Fibroblast of lung (primary cell): ENCODE data around the gene INPPL1. TPM values are rescaled to one million over a fixed set of nuclear protein-coding genes. Genes with fewer than 3 reads are reported as not detected.

Source experiments
- DNase-seq, 2 donors: peaks; one replicate each; pipeline versions ENCODE4 v3.0.0 to v3.0.0-alpha.2; 2010; ENCODE audit warnings: low read depth in 2 of 2
- H2AFZ ChIP-seq: 2 replicates; pipeline ENCODE4 v1.5.1; 2012; ENCODE audit warnings: low read length, control low read depth, inconsistent platforms
- H3K27ac ChIP-seq: 2 replicates; pipeline ENCODE4 v1.5.1; 2011; ENCODE audit warnings: low read length, control low read depth; ENCODE audit not compliant: insufficient read depth
- H3K27me3 ChIP-seq: 2 replicates; pipeline ENCODE4 v1.5.1; 2011; ENCODE audit warnings: mild to moderate bottlenecking, low read length; ENCODE audit not compliant: control insufficient read depth, insufficient read depth
- H3K36me3 ChIP-seq: 2 replicates; pipeline ENCODE4 v1.5.1; 2011; ENCODE audit warnings: low read length; ENCODE audit not compliant: control insufficient read depth, insufficient read depth
- H3K4me1 ChIP-seq: 2 replicates; pipeline ENCODE4 v1.5.1; 2011; ENCODE audit warnings: low read length; ENCODE audit not compliant: control insufficient read depth, insufficient read depth; ENCODE audit errors: extremely low read depth
- H3K4me2 ChIP-seq: 2 replicates; pipeline ENCODE4 v1.5.1; 2011; ENCODE audit warnings: low read length, control low read depth; ENCODE audit not compliant: insufficient read depth; ENCODE audit errors: extremely low read depth
- H3K4me3 ChIP-seq, 4 experiments: fragments of 200-600 bp in 1 of 4; sonication (generic) in 1 of 4; replicated peaks in 1 of 4; 2 replicates each; pipeline ENCODE4 v1.5.1; 2011 to 2016; ENCODE audit warnings: low read length in 4 of 4, low read depth in 3 of 4, mild to moderate bottlenecking in 3 of 4, control low read depth in 2 of 4, inconsistent platforms in 1 of 4, mixed read lengths in 1 of 4; ENCODE audit not compliant: insufficient read depth in 1 of 4; ENCODE audit errors: control extremely low read depth in 1 of 4
- H3K79me2 ChIP-seq: 2 replicates; pipeline ENCODE4 v1.5.1; 2012; ENCODE audit warnings: mild to moderate bottlenecking, low read length, inconsistent platforms; ENCODE audit not compliant: control insufficient read depth, insufficient read depth
- H3K9ac ChIP-seq: 2 replicates; pipeline ENCODE4 v1.5.1; 2011; ENCODE audit warnings: mild to moderate bottlenecking, low read length, control low read depth; ENCODE audit not compliant: insufficient read depth
- H3K9me3 ChIP-seq: 2 replicates; pipeline ENCODE4 v1.5.1; 2012; ENCODE audit warnings: low read depth, low read length; ENCODE audit not compliant: control insufficient read depth, insufficient read depth
- H4K20me1 ChIP-seq: 2 replicates; pipeline ENCODE4 v1.5.1; 2011; ENCODE audit warnings: low read length; ENCODE audit not compliant: control insufficient read depth, insufficient read depth; ENCODE audit errors: extremely low read depth
- EZH2 ChIP-seq: IDR thresholded peaks from 2 replicates; pipeline ENCODE4 v1.5.1; 2012; ENCODE audit warnings: low read length, control low read depth, mild to moderate bottlenecking; ENCODE audit errors: missing control alignments
- polyA plus RNA-seq, 2 donors: library from polyadenylated mRNA; depleted of rRNA in 1 of 2; stranded (reverse) in 1 of 2; unstranded in 1 of 2; fragments of >200 nt; gene quantifications; 2 replicates each; pipeline ENCODE4 v1.2.1, GENCODE V29; 2011 to 2012; ENCODE audit warnings: missing spikeins in 1 of 2
- total RNA-seq: library from RNA; depleted of rRNA; stranded (reverse); fragments of >200 nt; gene quantifications from 2 replicates; pipeline ENCODE4 v1.2.1, GENCODE V29; 2014
- TF ChIP-seq, protein P1 (sequence below), 2 donors: IDR thresholded peaks in 1 of 2; conservative IDR thresholded peaks in 1 of 2; 1 replicate in 1 of 2; 2 replicates in 1 of 2; pipeline ENCODE4 v1.5.1; 2011 to 2012; ENCODE audit warnings: low read length in 2 of 2, control low read depth in 1 of 2, inconsistent platforms in 1 of 2, low read depth in 1 of 2, mild to moderate bottlenecking in 1 of 2

The INPPL1 gene
- total and polyA plus RNA-seq, 2 donors (not counting 1 experiment from before 2014, with no cell fraction given), result 60.3 to 102 TPM

GRCh38 chr11:72231396-72232259, 7.1 kb downstream of the INPPL1 start:
- TF ChIP-seq, protein P1, sequence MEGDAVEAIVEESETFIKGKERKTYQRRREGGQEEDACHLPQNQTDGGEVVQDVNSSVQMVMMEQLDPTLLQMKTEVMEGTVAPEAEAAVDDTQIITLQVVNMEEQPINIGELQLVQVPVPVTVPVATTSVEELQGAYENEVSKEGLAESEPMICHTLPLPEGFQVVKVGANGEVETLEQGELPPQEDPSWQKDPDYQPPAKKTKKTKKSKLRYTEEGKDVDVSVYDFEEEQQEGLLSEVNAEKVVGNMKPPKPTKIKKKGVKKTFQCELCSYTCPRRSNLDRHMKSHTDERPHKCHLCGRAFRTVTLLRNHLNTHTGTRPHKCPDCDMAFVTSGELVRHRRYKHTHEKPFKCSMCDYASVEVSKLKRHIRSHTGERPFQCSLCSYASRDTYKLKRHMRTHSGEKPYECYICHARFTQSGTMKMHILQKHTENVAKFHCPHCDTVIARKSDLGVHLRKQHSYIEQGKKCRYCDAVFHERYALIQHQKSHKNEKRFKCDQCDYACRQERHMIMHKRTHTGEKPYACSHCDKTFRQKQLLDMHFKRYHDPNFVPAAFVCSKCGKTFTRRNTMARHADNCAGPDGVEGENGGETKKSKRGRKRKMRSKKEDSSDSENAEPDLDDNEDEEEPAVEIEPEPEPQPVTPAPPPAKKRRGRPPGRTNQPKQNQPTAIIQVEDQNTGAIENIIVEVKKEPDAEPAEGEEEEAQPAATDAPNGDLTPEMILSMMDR (conservative IDR thresholded peaks at IDR 0.05 in 1 of 2, IDR thresholded peaks at IDR 0.05 in 1 of 2; ENCODE audit: low read depth in 1 of 2, low read length in 2 of 2), result no peak
- TF ChIP-seq EZH2, result no peak
- H2AFZ ChIP-seq, result no peak overlapping the region
- H3K4me1 ChIP-seq, result peaks cover 2% of the 10 kb centered on the region
- no peak overlapping the region for H3K27ac ChIP-seq
- H3K9ac ChIP-seq, result no peak overlapping the region
- no peak for DNase-seq
- no peaks in the 10 kb centered on the region for H3K27me3 ChIP-seq
- H3K9me3 ChIP-seq, result no peaks in the 10 kb centered on the region
- peaks cover 2% of the 10 kb centered on the region for H4K20me1 ChIP-seq
- H3K4me3 ChIP-seq, result no peak overlapping the region
- H3K36me3 ChIP-seq, result peaks cover 58% of the 10 kb centered on the region
- no peak overlapping the region for H3K4me2 ChIP-seq
- H3K79me2 ChIP-seq, result peaks cover 9% of the 10 kb centered on the region

- Histone ChIP-seq H3K4me1 (peaks cover 2% of the 10 kb centered on the region), H2AFZ (no peak overlapping the region), H3K36me3 (peaks cover 62% of the 10 kb centered on the region), H3K9ac (no peak overlapping the region), H3K4me2 (no peak overlapping the region), H3K9me3 (no peaks in the 10 kb centered on the region), H3K79me2 (peaks cover 2% of the 10 kb centered on the region), H3K4me3 (no peak overlapping the region), H3K27ac (no peak overlapping the region), H3K27me3 (no peaks in the 10 kb centered on the region), H4K20me1 (peaks cover 2% of the 10 kb centered on the region)
- TF ChIP-seq, protein P1 (conservative IDR thresholded peaks at IDR 0.05 in 1 of 2, IDR thresholded peaks at IDR 0.05 in 1 of 2; ENCODE audit: low read depth in 1 of 2, low read length in 2 of 2), result no peak
- no peak for TF ChIP-seq EZH2
- no peak for DNase-seq
Measured at GRCh38 chr11:72232260-72233055, 7.9 kb downstream of the INPPL1 start.

GRCh38 chr11:72233056-72233772, 8.6 kb downstream of the INPPL1 start:
- H4K20me1 ChIP-seq, result peaks cover 3% of the 10 kb centered on the region
- H3K36me3 ChIP-seq, result peaks cover 62% of the 10 kb centered on the region
- H3K9ac ChIP-seq, result no peak overlapping the region
- no peak for TF ChIP-seq EZH2
- TF ChIP-seq, protein P1 (conservative IDR thresholded peaks at IDR 0.05 in 1 of 2, IDR thresholded peaks at IDR 0.05 in 1 of 2; ENCODE audit: low read depth in 1 of 2, low read length in 2 of 2), result no peak
- no peak overlapping the region for H2AFZ ChIP-seq
- no peak overlapping the region for H3K4me2 ChIP-seq
- no peak for DNase-seq
- no peaks in the 10 kb centered on the region for H3K9me3 ChIP-seq
- no peak overlapping the region for H3K4me3 ChIP-seq
- H3K27ac ChIP-seq, result no peak overlapping the region
- no peaks in the 10 kb centered on the region for H3K4me1 ChIP-seq
- no peaks in the 10 kb centered on the region for H3K79me2 ChIP-seq
- no peaks in the 10 kb centered on the region for H3K27me3 ChIP-seq
